Cardiac muscle cell (in vitro differentiated cells and primary cell): ENCODE measurements around the gene MAG. TPM values are rescaled to one million over a fixed set of nuclear protein-coding genes. Genes with fewer than 3 reads are reported as not detected.
A peak's percentile ranks its signal among the peaks of the same experiment; 100 is the strongest.

Source experiments
- DNase-seq, 2 donors: peaks; one replicate each; pipeline versions ENCODE4 v3.0.0 to v3.0.0-alpha.2; 2010 to 2017; ENCODE audit warnings: low read depth in 1 of 2, low spot score in 1 of 2
- H3K27ac ChIP-seq: fragments of 200-600 bp; sonication (generic); 2 replicates; pipeline ENCODE4 v1.5.1; 2016
- H3K27me3 ChIP-seq: fragments of 200-600 bp; sonication (generic); 2 replicates; pipeline ENCODE4 v1.6.0; 2016; ENCODE audit warnings: control low read depth
- H3K36me3 ChIP-seq: fragments of 200-600 bp; sonication (generic); 2 replicates; pipeline ENCODE4 v1.5.1; 2016; ENCODE audit warnings: control low read depth
- H3K4me1 ChIP-seq: fragments of 200-600 bp; sonication (generic); 2 replicates; pipeline ENCODE4 v1.8.1; 2017; ENCODE audit warnings: low read depth, mild to moderate bottlenecking, mixed run types
- H3K4me3 ChIP-seq: fragments of 200-600 bp; sonication (generic); 2 replicates; pipeline ENCODE4 v1.5.1; 2016; ENCODE audit warnings: mild to moderate bottlenecking
- H3K9me3 ChIP-seq: fragments of 200-600 bp; sonication (generic); 2 replicates; pipeline ENCODE4 v1.5.1; 2017; ENCODE audit warnings: low read depth, mild to moderate bottlenecking, control low read depth
- polyA plus RNA-seq: library from polyadenylated mRNA; unstranded; fragments of >200 nt; fragmentation: Nextera tagmentation; extraction: Ambion mirVana; gene quantifications from 2 replicates; pipeline ENCODE4 v1.2.1, GENCODE V29; 2016
- total RNA-seq: library from RNA; depleted of rRNA; stranded (reverse); fragments of >200 nt; gene quantifications from 2 replicates; pipeline ENCODE4 v1.2.3, GENCODE V29; 2016
- TF ChIP-seq, protein P1 (sequence below): IDR thresholded peaks from 2 replicates; pipeline ENCODE4 v1.5.1; 2012; ENCODE audit warnings: low read depth, mild to moderate bottlenecking, low read length

The MAG gene
- total and polyA plus RNA-seq, 2 experiments from 2014 or later, result 1.2 to 2.1 TPM

DNA sequence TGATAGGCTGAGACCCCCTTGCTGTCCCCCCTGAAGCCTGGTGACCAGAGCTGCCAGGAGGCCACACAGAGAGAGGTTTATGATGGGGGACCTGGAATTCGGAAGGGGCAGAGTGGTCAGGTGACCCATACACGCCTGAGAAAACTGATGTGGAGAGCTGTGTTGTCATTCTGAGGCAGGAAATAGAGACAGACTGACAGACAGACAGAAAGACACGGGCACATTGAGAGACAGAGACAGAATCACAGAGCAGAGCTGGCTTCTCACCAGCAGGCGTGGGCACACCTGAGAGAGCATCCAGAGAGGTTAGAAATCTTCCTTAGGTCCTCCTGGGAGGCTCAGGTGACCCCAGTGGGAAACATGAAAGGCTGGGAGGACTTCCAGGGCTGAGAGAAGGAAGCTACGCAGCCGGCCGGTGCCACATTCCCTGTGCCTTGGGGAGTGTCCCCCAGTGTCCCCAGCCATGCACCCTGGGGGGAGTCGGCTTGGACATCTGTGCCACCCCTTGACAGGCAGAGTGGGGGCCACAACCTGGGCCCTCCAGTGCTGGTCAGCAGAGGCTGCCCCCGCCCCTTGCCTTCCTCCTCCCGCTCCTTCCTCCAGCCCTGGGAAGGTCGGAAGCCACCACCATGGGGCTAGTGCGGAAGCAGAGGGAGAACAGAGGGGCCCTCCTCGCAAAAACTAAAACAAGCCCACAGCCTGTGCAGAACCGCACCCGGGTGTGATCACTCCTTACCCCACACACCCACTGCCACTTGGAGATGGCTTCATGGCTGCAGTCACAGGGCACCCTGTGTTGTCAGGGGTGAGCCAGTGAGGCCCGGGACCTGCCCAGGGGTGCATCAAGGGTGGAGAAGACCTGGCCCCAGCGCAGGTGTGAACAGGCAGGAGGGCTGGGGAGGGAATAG, 57.9 kb downstream of the MAG start:
- Histone ChIP-seq H3K9me3 (no peaks in the 10 kb centered on the region), H3K4me3 (no peak overlapping the region), H3K36me3 (no peaks in the 10 kb centered on the region), H3K27me3 (no peaks in the 10 kb centered on the region), H3K4me1 (no peaks in the 10 kb centered on the region), H3K27ac (no peak overlapping the region)
- TF ChIP-seq, protein P1, sequence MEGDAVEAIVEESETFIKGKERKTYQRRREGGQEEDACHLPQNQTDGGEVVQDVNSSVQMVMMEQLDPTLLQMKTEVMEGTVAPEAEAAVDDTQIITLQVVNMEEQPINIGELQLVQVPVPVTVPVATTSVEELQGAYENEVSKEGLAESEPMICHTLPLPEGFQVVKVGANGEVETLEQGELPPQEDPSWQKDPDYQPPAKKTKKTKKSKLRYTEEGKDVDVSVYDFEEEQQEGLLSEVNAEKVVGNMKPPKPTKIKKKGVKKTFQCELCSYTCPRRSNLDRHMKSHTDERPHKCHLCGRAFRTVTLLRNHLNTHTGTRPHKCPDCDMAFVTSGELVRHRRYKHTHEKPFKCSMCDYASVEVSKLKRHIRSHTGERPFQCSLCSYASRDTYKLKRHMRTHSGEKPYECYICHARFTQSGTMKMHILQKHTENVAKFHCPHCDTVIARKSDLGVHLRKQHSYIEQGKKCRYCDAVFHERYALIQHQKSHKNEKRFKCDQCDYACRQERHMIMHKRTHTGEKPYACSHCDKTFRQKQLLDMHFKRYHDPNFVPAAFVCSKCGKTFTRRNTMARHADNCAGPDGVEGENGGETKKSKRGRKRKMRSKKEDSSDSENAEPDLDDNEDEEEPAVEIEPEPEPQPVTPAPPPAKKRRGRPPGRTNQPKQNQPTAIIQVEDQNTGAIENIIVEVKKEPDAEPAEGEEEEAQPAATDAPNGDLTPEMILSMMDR, result no peak
- no peak for DNase-seq

GRCh38 chr19:35350591-35350990, 58.6 kb downstream of the MAG start:
- no peak overlapping the region for H3K27ac ChIP-seq
- TF ChIP-seq, protein P1, result no peak
- H3K9me3 ChIP-seq, result no peaks in the 10 kb centered on the region
- H3K4me1 ChIP-seq, result no peaks in the 10 kb centered on the region
- H3K4me3 ChIP-seq, result no peak overlapping the region
- DNase-seq, result no peak
- H3K27me3 ChIP-seq, result no peaks in the 10 kb centered on the region
- H3K36me3 ChIP-seq, result no peaks in the 10 kb centered on the region

- Histone ChIP-seq H3K9me3 (no peaks in the 10 kb centered on the region), H3K4me1 (no peaks in the 10 kb centered on the region), H3K27me3 (no peaks in the 10 kb centered on the region), H3K36me3 (no peaks in the 10 kb centered on the region), H3K27ac (no peak overlapping the region), H3K4me3 (no peak overlapping the region)
- no peak for DNase-seq
- TF ChIP-seq, protein P1, result no peak
Measured at GRCh38 chr19:35351411-35352176, 59.6 kb downstream of the MAG start.

GRCh38 chr19:35352177-35352447, 60.2 kb downstream of the MAG start:
- no peak overlapping the region for H3K27ac ChIP-seq
- H3K4me3 ChIP-seq, result no peak overlapping the region
- no peaks in the 10 kb centered on the region for H3K36me3 ChIP-seq
- H3K27me3 ChIP-seq, result no peaks in the 10 kb centered on the region
- TF ChIP-seq, protein P1, result no peak
- no peaks in the 10 kb centered on the region for H3K4me1 ChIP-seq
- H3K9me3 ChIP-seq, result no peaks in the 10 kb centered on the region
- no peak for DNase-seq

GRCh38 chr19:35352448-35353304, 60.7 kb downstream of the MAG start:
- Histone ChIP-seq H3K4me1 (no peaks in the 10 kb centered on the region), H3K36me3 (no peaks in the 10 kb centered on the region), H3K9me3 (no peaks in the 10 kb centered on the region), H3K27ac (no peak overlapping the region), H3K4me3 (no peak overlapping the region), H3K27me3 (no peaks in the 10 kb centered on the region)
- peak; percentile 83 to 88 for DNase-seq
- TF ChIP-seq, protein P1, result peak; percentile 80
